Ureter (tissue), 1 donor: ENCODE data around the gene TNIK. TPM values are rescaled to one million over a fixed set of nuclear protein-coding genes. Genes with fewer than 3 reads are reported as not detected.

ENCODE experiments used
- DNase-seq: peaks from one replicate; pipeline ENCODE4 v3.0.0-alpha.2; 2020; ENCODE audit warnings: low spot score
- total RNA-seq: library from RNA; stranded (reverse); gene quantifications from one replicate; pipeline ENCODE4 v1.2.4, GENCODE V29; 2023
- donor health status: DM: yes; HTN: yes; CAD: no.

The TNIK gene
- total RNA-seq, 1 donor from 2014 or later = 17.1 TPM

GRCh38 chr3:171044835-171045793 lies 415.1 kb downstream of the TNIK start:
- DNase-seq = no peak

DNA sequence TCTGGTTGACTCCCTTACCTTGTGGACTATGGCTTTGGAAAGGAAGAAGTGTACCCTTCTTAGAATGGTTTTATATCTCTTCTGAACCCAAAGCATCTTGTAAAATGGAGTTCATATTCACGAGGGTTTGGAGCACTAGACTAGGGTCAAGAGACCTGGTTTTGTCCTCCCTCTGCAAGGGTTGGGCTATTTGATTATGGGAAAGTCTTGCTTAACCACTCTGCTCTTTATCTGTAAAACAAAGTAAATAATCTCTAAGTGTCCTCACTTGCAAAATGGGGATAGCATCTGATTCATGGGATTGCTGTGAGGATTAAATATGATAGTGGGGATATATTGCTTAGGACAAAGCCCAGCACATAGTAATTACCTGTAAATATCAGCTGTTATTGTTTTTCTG lies 415.8 kb downstream of the TNIK start:
- DNase-seq = no peak

GRCh38 chr3:171039674-171040073 lies 420.5 kb downstream of the TNIK start:
- DNase-seq = no peak

- DNase-seq = no peak
Measured at GRCh38 chr3:171038342-171038741, 421.9 kb downstream of the TNIK start.

DNA sequence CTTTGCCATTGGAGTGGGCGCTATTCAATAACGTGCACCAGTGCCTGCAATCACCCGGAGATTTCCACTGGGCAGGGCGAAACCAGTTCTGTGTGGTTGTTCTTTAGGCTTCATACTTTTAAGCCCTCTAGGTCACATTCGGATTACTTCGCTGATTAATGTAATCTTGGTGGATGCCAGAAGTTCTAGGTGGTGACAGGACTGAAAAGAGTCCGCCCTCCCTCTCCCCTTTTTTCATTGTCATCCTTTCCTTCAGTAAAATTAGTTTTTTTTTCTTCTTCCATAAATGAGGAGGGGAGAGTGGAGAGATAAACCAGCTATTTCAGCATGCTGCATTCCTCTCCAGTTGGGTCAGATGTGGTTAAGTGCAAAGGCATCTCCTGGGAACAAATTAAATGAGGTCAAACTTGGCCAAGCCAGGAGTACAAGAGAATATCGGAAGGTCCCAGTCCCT lies 431.4 kb downstream of the TNIK start:
- no peak for DNase-seq

- DNase-seq = peak; percentile 53
Measured at GRCh38 chr3:171028025-171028778, 432.0 kb downstream of the TNIK start.

DNA sequence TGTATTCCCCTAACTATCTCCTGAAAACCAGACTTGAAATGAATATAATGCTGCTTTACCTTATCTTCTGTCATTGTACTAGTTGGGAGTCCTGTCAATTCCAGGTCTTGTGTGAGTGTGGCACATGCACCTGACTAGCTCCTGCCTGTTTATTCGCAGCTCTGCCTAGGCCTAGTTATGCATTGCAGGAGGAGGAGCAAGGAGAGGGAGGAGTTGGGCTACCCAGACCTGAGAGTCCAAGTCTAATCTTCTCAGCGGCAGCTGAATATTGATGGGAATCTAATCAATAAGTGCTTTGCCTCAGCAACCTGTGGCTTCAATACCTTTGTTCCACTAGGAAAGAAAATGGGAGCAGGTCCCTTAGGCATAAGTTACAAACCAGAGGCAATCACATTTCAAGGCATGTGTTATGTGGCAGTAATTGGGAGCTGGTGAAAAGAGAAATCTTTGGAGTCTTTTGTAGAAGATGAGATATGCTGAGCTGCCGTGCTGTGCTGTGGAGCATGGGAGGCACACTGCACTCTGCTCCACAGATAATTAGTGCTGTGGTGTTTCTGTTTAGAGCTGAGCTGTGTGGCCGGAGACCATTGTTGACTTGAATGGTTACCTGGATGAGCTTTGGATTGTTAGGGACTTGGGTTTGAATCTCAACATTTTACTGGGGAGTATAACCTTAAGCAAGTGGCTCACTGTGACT lies 433.5 kb downstream of the TNIK start, which contains the start of gene SLC2A2:
SLC2A2 (minus strand) TSS at position 124 of the 697 bp plus-strand sequence; CDS start at position 74, 50 bp downstream.
- no peak for DNase-seq

GRCh38 chr3:171023566-171023965 lies 436.6 kb downstream of the TNIK start:
- DNase-seq = no peak

- DNase-seq = no peak
Measured at GRCh38 chr3:171021377-171021776, 438.8 kb downstream of the TNIK start.

DNA sequence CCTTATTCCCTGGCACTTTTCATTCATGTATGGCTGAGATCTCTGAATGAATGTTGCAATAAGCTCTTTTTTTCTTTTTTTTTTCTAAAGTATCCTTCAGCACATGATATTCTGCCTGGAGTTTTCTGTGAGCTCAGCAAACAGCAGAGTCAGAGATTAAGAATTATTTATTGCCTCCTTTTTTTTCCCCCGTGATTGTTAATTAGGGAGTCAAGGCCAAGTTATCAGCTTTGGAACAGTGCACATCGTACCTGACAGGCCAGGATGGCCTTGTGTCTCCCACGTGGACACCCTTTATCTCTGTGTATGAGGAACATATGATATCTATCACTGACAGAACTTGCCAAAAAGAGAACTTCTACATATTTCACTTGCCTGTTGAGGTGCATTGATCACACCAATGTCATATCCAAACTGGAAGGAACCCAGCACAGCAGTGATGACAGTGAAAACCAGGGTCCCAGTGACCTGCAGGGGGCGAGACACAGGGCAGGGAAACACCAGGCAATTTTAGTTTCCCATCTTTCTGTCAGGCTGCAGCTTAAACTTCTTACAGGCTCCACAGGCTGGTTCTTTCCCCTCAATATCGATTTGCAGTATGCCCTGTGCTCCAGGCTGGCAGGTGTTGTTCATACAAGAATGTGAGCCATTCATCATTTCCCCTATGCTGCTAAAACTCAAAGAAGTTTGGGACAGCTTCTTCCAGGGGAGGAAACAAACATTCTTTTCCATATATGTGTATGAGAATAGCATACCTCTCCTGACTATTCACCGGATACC lies 441.9 kb downstream of the TNIK start:
- no peak for DNase-seq

DNA sequence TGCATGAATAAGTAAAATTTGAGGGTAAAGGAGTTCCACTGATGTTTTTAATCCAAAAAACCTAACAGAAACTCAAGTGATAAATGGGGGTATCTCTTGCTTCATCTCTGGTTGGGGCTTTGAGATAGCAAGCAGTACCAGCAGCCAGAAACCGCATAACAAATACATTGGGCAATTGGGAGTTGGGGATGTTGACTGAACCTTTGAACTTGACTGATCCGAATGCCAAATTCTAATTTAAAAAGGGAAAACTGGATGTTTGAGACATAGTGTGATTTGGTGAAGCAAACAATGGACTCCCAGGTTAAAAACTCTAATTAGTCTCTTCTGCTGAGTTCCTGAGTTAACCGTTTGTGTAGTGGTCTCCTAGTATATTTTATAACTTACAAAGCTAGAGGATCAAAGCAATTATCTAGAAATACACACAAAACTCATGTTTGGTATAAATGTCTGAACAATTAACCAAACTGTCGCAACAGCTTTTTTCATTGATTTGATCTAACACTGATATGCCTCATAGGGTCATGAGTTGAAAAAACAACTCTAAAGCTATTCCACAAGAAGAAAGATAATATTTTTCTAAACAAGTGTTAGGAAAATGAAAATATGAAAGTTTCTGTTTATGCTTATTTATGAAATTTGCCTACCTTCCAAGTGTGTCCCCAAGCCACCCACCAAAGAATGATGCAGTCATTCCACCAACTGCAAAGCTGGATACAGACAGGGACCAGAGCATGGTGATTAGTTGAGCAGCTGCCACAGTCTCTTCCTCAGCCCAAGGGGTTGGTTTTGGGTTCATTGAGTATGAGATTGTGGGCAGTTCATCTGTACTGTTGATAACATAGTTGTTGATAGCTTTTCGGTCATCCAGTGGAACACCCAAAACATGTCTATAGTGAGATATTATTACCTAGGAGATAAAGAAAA lies 446.1 kb downstream of the TNIK start:
- no peak for DNase-seq

DNA sequence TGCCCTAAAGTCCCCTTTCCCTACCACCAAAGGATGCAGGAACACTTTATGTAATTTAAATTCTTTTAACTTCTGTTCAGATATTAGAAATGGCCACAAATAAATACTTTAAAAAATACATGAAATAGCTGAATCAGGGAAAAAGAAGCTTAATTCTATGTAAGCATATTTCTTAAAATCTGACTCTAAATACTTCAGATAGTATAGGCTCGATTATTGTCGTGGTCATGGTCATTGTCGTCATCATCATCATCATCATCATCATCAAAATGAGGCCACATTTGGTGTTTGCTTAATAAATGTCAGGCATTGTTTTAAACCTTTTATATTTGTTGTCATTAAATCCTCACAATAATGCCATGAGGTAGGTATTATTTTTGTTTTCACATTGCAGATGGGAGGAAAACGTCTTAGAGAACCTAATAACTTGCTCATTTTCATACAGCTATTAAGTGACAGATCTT lies 448.3 kb downstream of the TNIK start:
- no peak for DNase-seq
